Ishikawa (cell line): ENCODE data around the gene FAM219A.

Experiments
- CEBPB ChIP-seq: IDR thresholded peaks from 2 replicates; pipeline ENCODE4 v1.6.1; 2012
- CREB1 ChIP-seq: IDR thresholded peaks from 2 replicates; pipeline ENCODE4 v1.6.1; 2012; ENCODE audit warnings: low read depth
- EGR1 ChIP-seq: IDR thresholded peaks from 2 replicates; pipeline ENCODE4 v1.6.1; 2012
- EP300 ChIP-seq: IDR thresholded peaks from 2 replicates; pipeline ENCODE4 v1.6.1; 2012; ENCODE audit warnings: borderline replicate concordance
- FOXM1 ChIP-seq: IDR thresholded peaks from 2 replicates; pipeline ENCODE4 v1.6.1; 2012; ENCODE audit warnings: low read depth, borderline replicate concordance
- MAX ChIP-seq: IDR thresholded peaks from 2 replicates; pipeline ENCODE4 v1.6.1; 2012
- NFIC ChIP-seq: IDR thresholded peaks from 2 replicates; pipeline ENCODE4 v1.6.1; 2012
- RAD21 ChIP-seq: IDR thresholded peaks from 2 replicates; pipeline ENCODE4 v1.6.1; 2012; ENCODE audit warnings: low read depth
- REST ChIP-seq: IDR thresholded peaks from 2 replicates; pipeline ENCODE4 v1.6.1; 2012; ENCODE audit warnings: low read depth, mild to moderate bottlenecking
- TAF1 ChIP-seq: IDR thresholded peaks from 2 replicates; pipeline ENCODE4 v1.6.1; 2012; ENCODE audit warnings: low read depth, mild to moderate bottlenecking
- TCF12 ChIP-seq: IDR thresholded peaks from 2 replicates; pipeline ENCODE4 v1.6.1; 2012; ENCODE audit warnings: low read depth
- TEAD4 ChIP-seq: IDR thresholded peaks from 2 replicates; pipeline ENCODE4 v1.6.1; 2012
- USF1 ChIP-seq: IDR thresholded peaks from 2 replicates; pipeline ENCODE4 v1.6.1; 2012
- YY1 ChIP-seq: IDR thresholded peaks from 2 replicates; pipeline ENCODE4 v1.6.1; 2012; ENCODE audit warnings: low read depth
- ZBTB7A ChIP-seq: IDR thresholded peaks from 2 replicates; pipeline ENCODE4 v1.6.1; 2012; ENCODE audit warnings: low read depth

Gene FAM219A

GRCh38 chr9:34505370-34506120, 47.2 kb upstream of the FAM219A start:
- TF ChIP-seq CEBPB (no peak), CREB1 (no peak), ZBTB7A (no peak), YY1 (no peak), EP300 (no peak), FOXM1 (no peak), NFIC (no peak), RAD21 (no peak), TCF12 (no peak), MAX (no peak), EGR1 (no peak), USF1 (no peak), TEAD4 (no peak), REST (no peak), TAF1 (no peak)

- TF ChIP-seq TEAD4 (no peak), CEBPB (no peak), MAX (no peak), TAF1 (no peak), EP300 (no peak), FOXM1 (no peak), ZBTB7A (no peak), CREB1 (no peak), RAD21 (no peak), NFIC (no peak)
Measured at GRCh38 chr9:34503406-34503805, 45.0 kb upstream of the FAM219A start.

GRCh38 chr9:34502891-34503290, 44.5 kb upstream of the FAM219A start:
- no peak for TF ChIP-seq EGR1
- TF ChIP-seq RAD21: no peak
- TF ChIP-seq REST: no peak
- TF ChIP-seq USF1: no peak
- no peak for TF ChIP-seq CEBPB
- TF ChIP-seq TAF1: no peak

GRCh38 chr9:34502471-34502870, 44.1 kb upstream of the FAM219A start:
- TF ChIP-seq EP300: no peak

GRCh38 chr9:34501889-34502425, 43.6 kb upstream of the FAM219A start:
- TF ChIP-seq NFIC: peak; percentile 18; the same call in 1 of the 2 replicates
- no peak for TF ChIP-seq TEAD4

- TF ChIP-seq EGR1 (no peak), YY1 (no peak), TAF1 (no peak), TEAD4 (no peak), CREB1 (no peak)
Measured at GRCh38 chr9:34501372-34501771, 43.0 kb upstream of the FAM219A start.
